GM12878 (cell line): ENCODE results near the gene MCUB. TPM values are rescaled to one million over a fixed set of nuclear protein-coding genes. Genes with fewer than 3 reads are reported as not detected.

Experiments
- ATAC-seq: fragments of 200-7000 bp; cut with Tn5 transposase; 3 replicates; pipeline ENCODE4 v1.9.1; 2020; ENCODE audit warnings: mild to moderate bottlenecking, moderate library complexity
- BruUV-seq: library from RNA; stranded (reverse); fragments of 400-500 nt; replicated peaks from 2 replicates; lab custom pipeline; 2021; lab: Mats Ljungman, UMichigan
- CTCF ChIA-PET: fragments of 300-600 bp; sonication (Branson Sonifier 250); formaldehyde crosslinking; extraction: SDS; loops from one replicate; lab custom pipeline; 2021; ENCODE audit warnings: inconsistent platforms; lab: Yijun Ruan, JAX
- POLR2A ChIA-PET: fragments of 350-600 bp; formaldehyde crosslinking; extraction: SDS; loops from one replicate; lab custom pipeline; 2021; ENCODE audit warnings: inconsistent platforms; lab: Charles Lee
- RAD21 ChIA-PET: fragments of 300-600 bp; sonication (Branson Sonifier 250); formaldehyde crosslinking; loops from one replicate; lab custom pipeline; 2023; ENCODE audit warnings: antibody characterized with exemption; ENCODE audit not compliant: unreplicated experiment; lab: Charles Lee
- SMC1A ChIA-PET: fragments of 300-600 bp; sonication (Branson Sonifier 250); formaldehyde crosslinking; loops from one replicate; lab custom pipeline; 2023; ENCODE audit not compliant: unreplicated experiment, uncharacterized antibody; lab: Charles Lee
- DNase-seq: peaks from one replicate; pipeline ENCODE4 v3.0.0-alpha.2; 2011; ENCODE audit warnings: low read depth, low spot score
- FAIRE-seq: peaks from 3 replicates; lab custom pipeline; 2011; peaks lifted over from hg19 to GRCh38; lab: Jason Lieb, UNC
- H2AFZ ChIP-seq: 2 replicates; pipeline ENCODE4 v1.6.0; 2011; ENCODE audit warnings: low read depth, low read length, control low read depth; ENCODE audit not compliant: control insufficient read depth
- H3K27ac ChIP-seq: 2 replicates; pipeline ENCODE4 v1.5.1; 2011; ENCODE audit warnings: control low read depth; ENCODE audit not compliant: control insufficient read depth, insufficient read depth
- H3K27me3 ChIP-seq, 2 experiments: replicated peaks in 1 of 2; 2 replicates each; pipeline versions ENCODE4 v1.6.0 to v1.6.1; 2011; ENCODE audit warnings: low read length in 1 of 2; ENCODE audit not compliant: control insufficient read depth in 2 of 2, insufficient read depth in 2 of 2
- H3K36me3 ChIP-seq, 2 experiments: 2 replicates each; pipeline ENCODE4 v1.5.1; 2011; ENCODE audit warnings: low read length in 1 of 2; ENCODE audit not compliant: control insufficient read depth in 2 of 2, insufficient read depth in 2 of 2
- H3K4me1 ChIP-seq: 2 replicates; pipeline ENCODE4 v1.6.1; 2011; ENCODE audit warnings: mild to moderate bottlenecking, low read length, moderate library complexity, mixed read lengths; ENCODE audit not compliant: control insufficient read depth, insufficient read depth
- H3K4me2 ChIP-seq: 2 replicates; pipeline ENCODE4 v1.6.0; 2011; ENCODE audit warnings: control low read depth; ENCODE audit not compliant: control insufficient read depth, insufficient read depth
- H3K4me3 ChIP-seq: fragments of 200-600 bp; sonication (generic); 2 replicates; pipeline ENCODE4 v1.5.1; 2016
- H3K79me2 ChIP-seq: 2 replicates; pipeline ENCODE4 v1.6.0; 2011; ENCODE audit warnings: low read length; ENCODE audit not compliant: control insufficient read depth, insufficient read depth
- H3K9ac ChIP-seq: 2 replicates; pipeline ENCODE4 v1.8.0; 2011; ENCODE audit warnings: low read length, control low read depth, mixed read lengths; ENCODE audit not compliant: control insufficient read depth, insufficient read depth
- H3K9me3 ChIP-seq: replicated peaks from 3 replicates; pipeline ENCODE4 v1.5.1; 2011; ENCODE audit warnings: mild to moderate bottlenecking, low read length; ENCODE audit not compliant: control insufficient read depth, insufficient read depth
- H4K20me1 ChIP-seq: 2 replicates; pipeline ENCODE4 v1.6.0; 2011; ENCODE audit not compliant: control insufficient read depth, insufficient read depth
- ATF3 ChIP-seq: IDR thresholded peaks from 2 replicates; pipeline ENCODE4 v1.6.1; 2011; ENCODE audit warnings: low read depth, mild to moderate bottlenecking, low read length, moderate library complexity, borderline replicate concordance; ENCODE audit errors: extremely low read depth
- CREB1 ChIP-seq: IDR thresholded peaks from 2 replicates; pipeline ENCODE4 v1.6.1; 2012; ENCODE audit warnings: low read depth, mild to moderate bottlenecking, inconsistent platforms
- CTCF ChIP-seq, 3 experiments: IDR thresholded peaks in 2 of 3; conservative IDR thresholded peaks in 1 of 3; 2 replicates each; pipeline ENCODE4 v1.5.1; 2011; ENCODE audit warnings: low read depth in 3 of 3, low read length in 3 of 3, mild to moderate bottlenecking in 3 of 3, control low read depth in 2 of 3, moderate library complexity in 2 of 3, inconsistent platforms in 1 of 3, mixed read lengths in 1 of 3; ENCODE audit not compliant: control insufficient read depth in 2 of 3, insufficient read depth in 1 of 3; ENCODE audit errors: extremely low read depth in 1 of 3
- GABPA ChIP-seq: IDR thresholded peaks from 2 replicates; pipeline ENCODE4 v1.6.1; 2014; ENCODE audit warnings: antibody characterized with exemption, low read depth, mild to moderate bottlenecking, inconsistent platforms
- HDAC6 ChIP-seq: fragments of 200-600 bp; sonication (generic); IDR thresholded peaks from one replicate; pipeline ENCODE4 v1.8.0; 2017; ENCODE audit warnings: antibody characterized with exemption; ENCODE audit not compliant: unreplicated experiment
- KDM1A ChIP-seq: fragments of 200-600 bp; sonication (generic); IDR thresholded peaks from 2 replicates; pipeline ENCODE4 v1.6.1; 2016; ENCODE audit warnings: borderline replicate concordance
- MTA2 ChIP-seq: fragments of 450-650 bp; IDR thresholded peaks from 2 replicates; pipeline ENCODE4 v1.6.1; 2016; ENCODE audit warnings: low read depth, mild to moderate bottlenecking, moderate library complexity
- PKNOX1 ChIP-seq: fragments of 450-650 bp; IDR thresholded peaks from 2 replicates; pipeline ENCODE4 v1.6.1; 2016; ENCODE audit warnings: mild to moderate bottlenecking
- POLR2AphosphoS2 ChIP-seq: IDR thresholded peaks from 2 replicates; pipeline ENCODE4 v1.6.1; 2011; ENCODE audit warnings: low read depth, mild to moderate bottlenecking, low read length, improper control_type of control experiment, moderate library complexity
- YBX1 ChIP-seq: fragments of 450-650 bp; IDR thresholded peaks from 2 replicates; pipeline ENCODE4 v1.6.1; 2016; ENCODE audit warnings: antibody characterized with exemption
- ZBTB33 ChIP-seq: fragments of 450-650 bp; IDR thresholded peaks from 2 replicates; pipeline ENCODE4 v1.6.1; 2017; ENCODE audit warnings: mild to moderate bottlenecking
- ZBTB40 ChIP-seq: fragments of 450-650 bp; IDR thresholded peaks from 2 replicates; pipeline ENCODE4 v1.6.1; 2016; ENCODE audit warnings: mild to moderate bottlenecking, moderate library complexity, borderline replicate concordance
- ZNF207 ChIP-seq: fragments of 450-650 bp; IDR thresholded peaks from 2 replicates; pipeline ENCODE4 v1.6.1; 2014; ENCODE audit warnings: antibody characterized with exemption, mild to moderate bottlenecking, borderline replicate concordance
- in situ Hi-C: fragments of 300-500 bp; cut with MboI; formaldehyde crosslinking; loops from 9 replicates; pipeline ENCODE4 v1.14.3; 2018; ENCODE audit warnings: mixed read lengths
- intact Hi-C: fragments of 100-400 bp; cut with micrococcal nuclease; formaldehyde crosslinking; loops from one replicate; pipeline ENCODE4 v1.14.2; 2022; ENCODE audit not compliant: unreplicated experiment
- polyA plus RNA-seq, 11 experiments: library from polyadenylated mRNA; depleted of rRNA in 4 of 11; unstranded in 6 of 11; stranded (reverse) in 5 of 11; fragments of >200 nt; fragmentation: Nextera tagmentation in 4 of 11; fragmentation: Illumina TruSeq in 1 of 11; extraction: Ambion mirVana in 4 of 11; extraction: Trizol in 1 of 11; gene quantifications; 1 replicate in 1 of 11; 2 replicates in 10 of 11; pipeline versions ENCODE4 v1.2.1 to v1.2.3, GENCODE V29; 2011 to 2016; ENCODE audit warnings: inconsistent platforms in 2 of 11, missing spikeins in 2 of 11, low read depth in 1 of 11
- total RNA-seq, 4 experiments: library from RNA; depleted of rRNA in 3 of 4; stranded (reverse); fragments of >200 nt in 3 of 4; fragmentation: Illumina TruSeq in 1 of 4; extraction: Trizol in 1 of 4; gene quantifications; 2 replicates each; pipeline versions ENCODE4 v1.2.1 to v1.2.3, GENCODE V29; 2013 to 2021

MCUB gene
- total and polyA plus RNA-seq, 10 of the 15 experiments (the other 5 are each of a cell fraction or from before 2014, with no cell fraction given): 4.7 to 63.7 (median 39.4) TPM

- CTCF ChIA-PET: no interaction called here
- no peaks in the 10 kb centered on the region; the same call in 1 of the 2 replicates for H3K79me2 ChIP-seq
Observed at GRCh38 chr4:109722357-109722756, 162.3 kb downstream of the MCUB start.

More at GRCh38 chr4:109722357-109722756, 162.3 kb downstream of the MCUB start:
- TF ChIP-seq ZBTB33 (no peak), ZBTB40 (no peak), PKNOX1 (no peak), CREB1 (no peak), ATF3 (no peak), CTCF (IDR thresholded peaks at IDR 0.05 in 2 of 3, conservative IDR thresholded peaks at IDR 0.05 in 1 of 3; ENCODE audit: control insufficient read depth in 2 of 3, extremely low read depth in 1 of 3, insufficient read depth in 1 of 3, low read depth in 3 of 3, low read length in 3 of 3) (no peak), MTA2 (no peak), POLR2AphosphoS2 (no peak), ZNF207 (no peak), KDM1A (no peak), YBX1 (no peak), HDAC6 (no peak), GABPA (no peak)
- in situ Hi-C loops: no loop called here
- DNase-seq: no peak
- ChIA-PET POLR2A (no interaction called here), RAD21 (no interaction called here), SMC1A (no interaction called here)
- Histone ChIP-seq H3K4me3 (no peak overlapping the region), H3K9ac (no peak overlapping the region), H3K36me3 (no peaks in the 10 kb centered on the region), H3K27me3 (no peaks in the 10 kb centered on the region), H3K27ac (no peak overlapping the region), H3K4me2 (no peak overlapping the region), H3K4me1 (no peaks in the 10 kb centered on the region; the same call in 1 of the 2 replicates), H2AFZ (no peak overlapping the region), H3K9me3 (peaks cover 3% of the 10 kb centered on the region; the same call in 1 of the 3 replicates), H4K20me1 (no peaks in the 10 kb centered on the region)
- no TSS peak for BruUV-seq
- no peak for FAIRE-seq
- intact Hi-C loops: no loop called here
- ATAC-seq: no peak
